Rectal smooth muscle tissue (tissue), 1 donor: ENCODE results near the gene CPLX1.

Experiments used
- H3K27ac ChIP-seq: one replicate; pipeline ENCODE4 v1.7.0; 2013; ENCODE audit warnings: low read depth, low read length, inconsistent platforms
- H3K27me3 ChIP-seq: one replicate; pipeline ENCODE4 v1.7.0; 2013; ENCODE audit warnings: low read length; ENCODE audit not compliant: control insufficient read depth, insufficient read depth
- H3K36me3 ChIP-seq: one replicate; pipeline ENCODE4 v1.7.0; 2013; ENCODE audit warnings: low read length; ENCODE audit not compliant: control insufficient read depth, insufficient read depth
- H3K4me1 ChIP-seq: one replicate; pipeline ENCODE4 v1.7.0; 2013; ENCODE audit warnings: low read length; ENCODE audit not compliant: control insufficient read depth, insufficient read depth
- H3K4me3 ChIP-seq: one replicate; pipeline ENCODE4 v1.7.0; 2013; ENCODE audit warnings: low read length
- H3K9ac ChIP-seq: one replicate; pipeline ENCODE4 v1.7.0; 2013; ENCODE audit warnings: low read length

CPLX1 gene

DNA sequence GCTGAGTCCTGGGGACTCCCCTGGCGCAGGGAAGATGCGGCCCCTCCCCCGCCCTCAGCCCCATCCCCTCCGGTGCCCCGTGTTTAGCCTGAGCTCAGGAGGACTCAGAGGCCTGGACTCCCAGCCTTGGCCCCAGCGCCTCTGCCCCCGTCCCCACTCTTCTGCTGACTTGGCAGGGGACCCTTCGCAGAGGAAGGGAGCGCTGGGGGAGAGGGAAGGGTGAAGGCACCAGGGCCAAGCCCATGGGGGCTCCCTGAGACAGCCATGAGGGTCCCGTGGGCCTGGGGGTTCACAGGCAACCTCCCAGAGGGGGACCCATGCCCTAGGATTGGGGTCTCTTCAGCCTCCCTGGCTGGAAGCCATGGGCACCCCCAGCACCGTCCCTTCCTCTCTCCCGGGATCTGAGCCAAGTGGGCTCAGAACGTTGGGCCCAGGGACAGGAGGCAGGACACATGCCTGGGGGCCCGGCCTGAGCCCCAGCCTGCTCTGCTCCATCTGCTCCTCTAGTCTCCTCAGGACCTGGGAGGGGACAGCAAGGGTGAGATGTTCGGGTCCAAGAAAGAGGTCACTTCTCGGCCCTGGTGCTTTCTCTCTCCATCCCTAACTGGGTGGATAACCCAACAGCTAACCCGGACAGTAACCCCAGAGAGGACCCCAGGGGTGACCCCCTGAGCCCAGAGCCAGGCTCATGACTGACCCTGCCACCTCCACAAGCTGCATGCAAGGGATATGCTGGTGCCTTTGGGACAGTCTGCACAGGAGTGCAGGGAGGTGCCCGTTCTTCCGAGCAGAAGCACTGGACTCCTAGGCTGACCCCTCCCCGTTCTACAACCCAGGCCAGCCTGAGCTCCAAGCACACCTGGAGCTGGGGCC, 1.5 kb upstream of the CPLX1 start:
- H3K4me3 ChIP-seq, result no peak overlapping the region
- no peaks in the 10 kb centered on the region for H3K4me1 ChIP-seq
- H3K27me3 ChIP-seq, result peaks cover 39% of the 10 kb centered on the region
- no peak overlapping the region for H3K9ac ChIP-seq
- H3K27ac ChIP-seq, result no peak overlapping the region
- no peaks in the 10 kb centered on the region for H3K36me3 ChIP-seq

DNA sequence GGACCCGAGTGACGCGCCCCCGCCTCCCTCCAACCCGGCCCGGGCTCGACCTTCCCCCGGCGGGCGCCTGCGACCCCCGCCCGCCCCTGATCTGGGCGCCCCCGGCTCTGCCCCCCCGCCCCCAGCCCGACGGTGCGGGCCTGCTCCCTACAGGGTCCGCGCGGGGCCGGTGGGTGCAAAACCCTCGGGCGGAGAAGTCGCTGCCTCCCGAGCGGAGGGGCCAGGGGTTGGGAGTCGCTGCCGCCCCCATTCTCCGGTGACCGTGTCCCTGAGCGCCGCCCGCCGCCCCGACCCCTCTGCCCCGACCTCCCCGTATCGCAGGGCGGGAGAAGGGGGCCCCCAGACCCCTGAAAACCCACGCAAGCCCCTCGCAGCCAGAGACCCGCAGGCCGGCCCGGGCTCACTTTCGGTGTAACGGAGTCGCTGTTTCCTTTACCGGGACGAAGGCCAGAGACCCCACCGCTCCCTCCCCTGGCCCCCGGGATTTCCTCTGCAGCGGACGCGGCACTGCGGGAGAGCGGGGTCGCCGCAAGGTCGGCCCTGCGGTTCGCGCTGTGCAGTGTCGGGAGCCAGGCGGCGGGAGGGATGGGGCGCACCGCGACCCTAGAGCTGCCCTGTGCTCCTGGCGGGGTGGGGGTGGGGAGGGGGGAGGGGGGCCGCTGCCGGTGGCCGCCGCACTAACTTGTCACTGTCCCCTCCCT, 729 bp upstream of the CPLX1 start:
- no peak overlapping the region for H3K4me3 ChIP-seq
- peaks cover 39% of the 10 kb centered on the region for H3K27me3 ChIP-seq
- H3K9ac ChIP-seq, result no peak overlapping the region
- no peak overlapping the region for H3K27ac ChIP-seq
- H3K4me1 ChIP-seq, result no peaks in the 10 kb centered on the region
- H3K36me3 ChIP-seq, result no peaks in the 10 kb centered on the region

DNA sequence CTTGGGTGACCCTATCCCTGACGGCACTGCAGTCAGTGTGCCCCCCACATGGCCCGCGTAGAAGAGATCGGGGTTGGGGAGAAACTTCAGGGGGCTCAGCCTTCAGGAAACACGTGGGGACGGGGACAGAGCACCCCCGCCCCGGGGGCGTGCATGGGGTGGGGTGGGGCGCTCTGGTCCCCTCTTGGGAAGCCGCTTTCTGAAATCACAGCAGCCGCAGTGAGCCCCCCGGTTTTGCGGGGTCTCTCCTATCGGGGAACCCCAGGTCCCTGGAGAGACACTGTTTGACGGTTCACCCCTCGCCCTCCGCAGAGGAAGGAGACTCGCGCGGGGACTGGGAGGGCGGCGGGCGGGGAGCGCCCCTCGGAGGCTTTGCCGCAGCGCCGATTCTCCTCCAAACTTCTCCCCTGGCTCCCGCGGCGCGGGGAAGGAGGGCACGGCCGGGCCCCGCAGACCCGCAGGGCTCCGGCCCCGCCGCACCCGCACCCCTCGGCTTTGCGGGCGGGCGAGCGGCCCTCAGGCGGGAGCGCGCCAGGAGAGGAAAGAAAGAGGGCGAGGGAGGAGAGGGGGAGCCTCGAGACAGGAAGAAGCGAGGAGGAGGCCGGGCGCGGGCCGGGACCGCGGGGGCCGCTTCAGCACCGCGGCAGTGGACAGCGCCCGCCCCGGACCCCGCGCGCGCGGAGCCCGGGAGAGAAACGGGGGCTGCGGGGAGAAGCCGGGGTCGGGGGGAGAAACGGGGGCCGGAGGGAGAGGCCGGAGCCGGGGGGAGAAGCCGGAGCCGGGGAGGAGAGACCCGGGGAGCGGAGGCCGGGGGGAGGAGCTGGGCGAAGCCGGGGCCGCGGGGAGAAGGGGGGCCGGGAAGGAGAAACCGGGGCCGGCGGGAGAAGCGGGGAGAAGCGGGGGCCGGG, 612 bp downstream of the CPLX1 start:
- Histone ChIP-seq H3K9ac (no peak overlapping the region), H3K27me3 (peaks cover 42% of the 10 kb centered on the region), H3K4me1 (no peaks in the 10 kb centered on the region)

DNA sequence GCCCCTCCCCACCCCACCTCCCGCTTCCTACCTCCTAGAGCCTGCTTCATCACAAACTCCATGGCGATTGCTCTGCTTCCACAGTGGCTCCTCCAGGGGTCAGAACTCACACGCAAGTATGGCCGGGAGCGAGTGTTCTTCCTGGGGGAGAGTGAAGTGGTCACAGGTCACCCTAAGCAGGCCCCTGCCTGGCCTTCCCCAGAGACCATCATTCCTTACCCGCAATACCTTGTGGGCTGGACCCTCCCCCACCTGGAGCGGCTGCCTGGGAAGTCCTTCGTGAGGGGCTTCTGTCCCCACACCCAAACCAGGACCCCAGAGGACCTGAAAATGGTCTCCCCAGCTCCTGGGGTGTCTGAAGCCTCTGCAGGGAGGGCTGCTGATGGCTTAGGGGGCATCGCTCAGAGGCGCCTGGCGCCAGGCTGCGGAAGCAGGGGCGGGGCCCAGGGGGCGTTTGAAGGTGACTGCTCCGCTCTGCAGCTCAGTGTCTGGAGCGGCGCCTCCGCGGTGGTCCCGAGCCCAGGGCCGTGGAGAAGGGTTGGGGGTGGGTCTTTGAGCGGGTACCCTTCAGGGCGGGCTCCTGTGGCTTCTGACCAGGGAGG, 1.4 kb downstream of the CPLX1 start:
- Histone ChIP-seq H3K9ac (no peak overlapping the region), H3K4me3 (no peak overlapping the region), H3K4me1 (no peaks in the 10 kb centered on the region), H3K27ac (no peak overlapping the region), H3K27me3 (peaks cover 39% of the 10 kb centered on the region), H3K36me3 (no peaks in the 10 kb centered on the region)

More for the DNA sequence above, 612 bp downstream of the CPLX1 start:
- Histone ChIP-seq H3K36me3 (no peaks in the 10 kb centered on the region), H3K27ac (no peak overlapping the region), H3K4me3 (no peak overlapping the region)

DNA sequence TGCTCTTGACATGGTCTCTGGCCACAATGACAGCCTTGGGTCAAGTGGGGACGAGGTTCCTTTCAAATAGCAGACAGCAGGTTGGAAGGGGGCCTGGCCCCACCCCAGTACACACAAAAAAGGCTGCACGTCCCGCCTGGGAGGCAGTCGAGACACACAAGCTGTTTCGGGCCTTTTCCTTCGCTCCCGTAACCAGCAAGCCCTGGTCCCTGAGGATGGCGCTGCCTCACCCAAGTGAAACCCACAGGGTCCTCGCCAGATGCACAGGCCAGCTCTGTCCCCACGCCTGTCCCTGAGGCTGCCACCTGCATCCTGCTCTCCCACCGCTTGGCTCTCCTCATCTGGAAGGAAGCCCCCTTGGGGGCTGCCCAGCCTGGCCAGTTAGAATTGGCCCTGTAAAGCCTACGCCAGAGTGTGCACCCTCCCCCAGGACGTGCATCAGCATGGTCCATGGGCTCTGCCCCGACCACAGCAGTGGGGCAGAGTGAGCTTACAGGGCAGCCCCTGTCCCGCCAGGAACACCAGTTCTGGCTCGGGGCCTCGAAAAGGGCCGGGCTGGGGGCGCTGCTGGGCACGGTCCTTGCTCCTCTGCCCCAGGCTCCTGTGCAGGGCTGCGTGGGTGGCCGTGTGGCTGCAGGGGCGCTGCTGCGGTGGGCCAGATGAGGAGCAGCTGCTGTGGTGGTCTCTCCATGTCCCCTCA, 2.0 kb downstream of the CPLX1 start:
- Histone ChIP-seq H3K4me3 (no peak overlapping the region), H3K27ac (no peak overlapping the region), H3K9ac (no peak overlapping the region), H3K27me3 (peaks cover 35% of the 10 kb centered on the region), H3K36me3 (no peaks in the 10 kb centered on the region), H3K4me1 (no peaks in the 10 kb centered on the region)

DNA sequence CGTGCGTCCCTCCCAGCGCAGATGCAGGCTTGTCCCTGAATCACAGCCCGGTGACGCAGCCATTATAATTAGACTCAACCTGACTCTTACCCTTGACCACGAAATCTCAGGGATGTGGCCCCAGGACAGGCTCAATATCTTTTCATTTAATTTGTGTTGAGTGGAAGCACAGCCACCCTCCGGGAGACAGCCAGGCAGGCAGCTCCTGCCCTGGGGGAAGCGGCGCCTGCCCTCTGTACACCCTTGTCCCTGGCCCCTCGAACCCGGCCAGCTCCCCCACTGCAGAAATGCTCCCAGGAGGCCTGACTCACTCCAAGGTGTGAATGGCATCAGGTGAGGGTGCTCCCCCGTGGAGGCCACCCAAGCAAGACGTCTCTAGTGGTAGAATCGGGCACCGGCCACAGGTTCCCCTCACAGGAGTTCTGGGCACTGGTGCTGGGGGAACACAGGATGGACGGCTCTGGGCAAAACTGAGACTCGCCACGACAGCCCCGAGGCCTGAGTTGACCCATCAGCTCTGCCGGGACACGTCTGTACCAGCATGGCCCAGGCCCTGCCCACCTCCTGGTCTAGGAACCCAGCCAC, 2.7 kb downstream of the CPLX1 start:
- peaks cover 29% of the 10 kb centered on the region for H3K27me3 ChIP-seq
- no peaks in the 10 kb centered on the region for H3K36me3 ChIP-seq
- no peak overlapping the region for H3K27ac ChIP-seq
- H3K4me3 ChIP-seq, result no peak overlapping the region
- H3K4me1 ChIP-seq, result no peaks in the 10 kb centered on the region
- no peak overlapping the region for H3K9ac ChIP-seq

DNA sequence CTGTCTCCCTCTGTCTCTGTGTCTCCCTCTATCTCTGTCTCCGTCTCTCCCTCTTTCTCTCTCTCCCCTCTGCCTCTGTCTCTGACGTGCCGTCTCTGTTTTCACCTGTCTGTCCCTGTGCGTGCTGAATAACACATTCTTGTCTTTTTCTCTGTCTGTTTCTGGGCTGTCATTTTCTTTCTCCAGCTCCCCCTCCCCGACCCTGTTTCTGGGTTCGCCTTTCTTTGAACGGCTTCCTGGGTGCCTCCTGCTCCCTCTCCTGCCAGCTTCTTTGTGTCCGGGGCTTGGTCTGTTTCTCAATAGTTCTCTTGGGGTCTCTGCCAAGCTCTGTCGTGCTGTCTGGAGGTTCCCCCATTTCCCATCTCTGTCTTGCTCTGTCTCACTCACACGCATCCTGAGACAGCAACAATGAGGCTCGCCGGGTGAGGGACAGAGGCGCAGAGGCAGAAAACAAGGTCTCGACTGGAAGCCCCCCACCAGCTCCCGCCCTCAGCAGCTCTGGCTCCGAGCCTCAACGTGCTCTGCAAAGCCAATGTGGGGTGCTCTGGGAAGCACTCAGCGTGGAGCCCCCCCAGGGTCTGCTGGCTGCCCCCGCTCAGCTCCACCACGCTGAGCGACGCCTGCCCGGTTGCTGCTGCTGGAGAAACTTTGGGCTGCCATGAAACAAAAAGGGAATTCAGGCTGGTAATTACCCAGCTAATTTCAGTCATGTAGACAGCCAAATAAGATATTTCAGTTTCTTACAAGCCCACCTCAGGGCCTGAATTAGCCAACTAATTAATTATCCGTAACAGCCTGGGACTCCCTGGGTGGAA, 3.4 kb downstream of the CPLX1 start:
- H3K27me3 ChIP-seq, result peaks cover 22% of the 10 kb centered on the region
- H3K27ac ChIP-seq, result no peak overlapping the region
- no peaks in the 10 kb centered on the region for H3K36me3 ChIP-seq
- H3K4me3 ChIP-seq, result no peak overlapping the region
- H3K4me1 ChIP-seq, result no peaks in the 10 kb centered on the region
- H3K9ac ChIP-seq, result no peak overlapping the region

DNA sequence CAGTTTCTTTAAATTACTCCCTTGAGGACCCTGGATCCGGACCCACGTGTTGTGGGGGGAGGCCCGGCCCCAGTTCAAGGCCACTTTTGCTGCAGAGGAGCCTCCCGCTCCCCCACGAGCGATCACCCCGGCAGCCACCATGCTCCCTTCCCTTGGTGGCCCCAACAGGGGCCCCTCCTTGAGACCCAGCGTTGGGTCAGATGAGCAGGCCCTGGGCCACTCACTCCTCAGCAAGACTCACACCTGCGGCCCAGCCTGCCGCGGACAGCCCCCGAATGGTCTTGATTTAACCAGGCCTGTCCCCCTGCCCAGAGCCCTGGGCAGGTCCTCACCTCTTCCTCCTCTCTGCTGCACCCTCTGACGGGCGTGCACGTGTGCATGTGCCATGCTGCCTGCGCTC, 4.3 kb downstream of the CPLX1 start:
- Histone ChIP-seq H3K4me1 (peaks cover 1% of the 10 kb centered on the region), H3K27me3 (peaks cover 18% of the 10 kb centered on the region), H3K27ac (no peak overlapping the region), H3K9ac (no peak overlapping the region), H3K4me3 (no peak overlapping the region), H3K36me3 (no peaks in the 10 kb centered on the region)

DNA sequence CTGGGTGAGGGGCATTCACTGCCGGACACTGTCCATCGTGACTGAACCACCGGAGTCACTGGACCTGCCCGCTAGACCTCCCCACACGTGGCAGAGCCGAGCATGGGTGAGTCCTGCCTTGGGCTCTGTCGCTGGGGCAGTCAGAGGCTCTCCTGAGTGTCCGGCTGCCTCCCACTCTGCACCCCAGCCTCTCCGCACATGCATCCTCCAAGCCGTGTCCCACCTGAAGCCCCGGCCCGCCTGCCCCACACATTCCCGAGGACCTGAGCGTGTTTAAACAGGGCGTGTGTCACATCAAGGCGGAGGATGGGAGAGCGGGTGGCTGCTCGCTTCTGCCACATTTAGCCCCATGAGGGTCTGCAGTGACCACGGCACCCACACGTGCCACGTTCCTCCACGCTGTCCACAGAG, 4.7 kb downstream of the CPLX1 start:
- no peaks in the 10 kb centered on the region for H3K36me3 ChIP-seq
- H3K27me3 ChIP-seq, result peaks cover 18% of the 10 kb centered on the region
- H3K27ac ChIP-seq, result no peak overlapping the region
- H3K9ac ChIP-seq, result no peak overlapping the region
- H3K4me3 ChIP-seq, result no peak overlapping the region
- H3K4me1 ChIP-seq, result peaks cover 5% of the 10 kb centered on the region

DNA sequence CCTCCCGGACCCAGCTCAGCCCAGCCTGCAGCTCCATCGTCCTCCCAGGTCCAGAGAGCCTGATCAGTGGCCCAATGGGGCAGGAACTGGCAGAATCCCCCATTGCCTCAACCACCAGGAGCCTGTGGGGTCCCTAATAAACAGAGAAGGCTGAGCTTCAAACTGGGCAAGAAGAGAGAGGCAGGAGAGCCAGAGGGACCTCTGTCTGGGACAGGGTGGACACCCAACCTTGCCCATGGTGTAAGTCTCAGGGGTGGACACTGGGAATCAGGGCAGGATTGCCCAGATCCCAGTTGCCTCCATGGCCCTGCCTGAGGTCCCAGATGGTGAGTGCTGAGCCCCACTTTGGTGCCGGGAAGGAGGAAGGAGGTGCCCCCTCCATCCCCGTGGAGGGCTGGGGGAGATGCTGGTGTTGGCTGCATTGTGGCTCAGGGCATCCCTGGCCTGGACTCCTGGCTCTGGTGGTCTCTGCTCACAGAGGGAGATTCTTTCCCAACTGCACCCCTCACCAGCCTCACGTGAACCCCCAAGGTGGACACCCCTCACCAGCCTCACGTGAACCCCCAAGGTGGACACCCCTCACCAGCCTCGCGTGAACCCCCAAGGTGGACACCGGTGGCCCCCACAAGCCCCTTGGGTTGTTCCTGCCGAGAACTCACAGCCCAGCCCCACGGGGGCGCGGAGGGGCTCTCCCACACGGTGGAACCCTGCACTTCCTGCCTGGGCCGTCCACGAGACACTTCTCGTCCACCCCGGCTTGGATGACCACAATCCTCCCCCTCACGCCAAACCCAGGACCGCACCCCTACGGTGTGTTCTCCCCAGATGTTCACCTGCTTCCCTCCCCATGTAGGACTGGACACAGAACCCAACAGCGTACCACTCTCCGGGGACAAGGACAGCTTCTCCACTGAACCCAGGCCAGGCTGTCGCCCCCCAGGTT, 5.4 kb downstream of the CPLX1 start:
- peaks cover 18% of the 10 kb centered on the region for H3K27me3 ChIP-seq
- H3K4me3 ChIP-seq, result no peak overlapping the region
- H3K9ac ChIP-seq, result no peak overlapping the region
- H3K36me3 ChIP-seq, result no peaks in the 10 kb centered on the region
- no peak overlapping the region for H3K27ac ChIP-seq
- peaks cover 5% of the 10 kb centered on the region for H3K4me1 ChIP-seq
